Activated naive CD8-positive, alpha-beta T cell treated with anti-CD3 and anti-CD28 coated beads, Interleukin-2, amount 50 U/mL, for 24 hours (primary cell): ENCODE data around the gene SEMA3D.

Source experiments
- ATAC-seq: fragments of 150-1000 bp; cut with Tn5 transposase; one replicate; pipeline ENCODE4 v1.10.0; 2021
- DNase-seq: peaks from one replicate; pipeline ENCODE4 v3.0.0; 2021
- H3K27ac Mint-ChIP-seq: one replicate; pipeline ENCODE4 v1.8.0; 2021; ENCODE audit warnings: mild to moderate bottlenecking, mixed read lengths
- H3K27me3 Mint-ChIP-seq: one replicate; pipeline ENCODE4 v1.8.0; 2021; ENCODE audit warnings: mixed read lengths
- H3K36me3 Mint-ChIP-seq: one replicate; pipeline ENCODE4 v1.8.0; 2021; ENCODE audit warnings: low read depth, mixed read lengths
- H3K4me1 Mint-ChIP-seq: one replicate; pipeline ENCODE4 v1.8.0; 2021; ENCODE audit warnings: mixed read lengths
- H3K4me3 Mint-ChIP-seq: one replicate; pipeline ENCODE4 v1.8.0; 2021; ENCODE audit warnings: mild to moderate bottlenecking, moderate library complexity, mixed read lengths
- H3K9me3 Mint-ChIP-seq: one replicate; pipeline ENCODE4 v1.8.0; 2021; ENCODE audit warnings: mixed read lengths

SEMA3D gene

GRCh38 chr7:85204496-85204895 lies 17.6 kb upstream of the SEMA3D start:
- Mint-ChIP-seq H3K9me3 (peaks cover 10% of the 10 kb centered on the region), H3K27ac (no peak overlapping the region), H3K27me3 (peaks cover 4% of the 10 kb centered on the region), H3K4me1 (no peaks in the 10 kb centered on the region), H3K36me3 (no peaks in the 10 kb centered on the region), H3K4me3 (no peak overlapping the region)
- no peak for DNase-seq
- ATAC-seq: no peak

- no peaks in the 10 kb centered on the region for H3K4me1 Mint-ChIP-seq
- ATAC-seq (no peak), DNase-seq (no peak)
- no peak overlapping the region for H3K27ac Mint-ChIP-seq
- H3K27me3 Mint-ChIP-seq: peaks cover 4% of the 10 kb centered on the region
- H3K4me3 Mint-ChIP-seq: no peak overlapping the region
- peaks cover 10% of the 10 kb centered on the region for H3K9me3 Mint-ChIP-seq
- no peaks in the 10 kb centered on the region for H3K36me3 Mint-ChIP-seq
Observed at GRCh38 chr7:85204061-85204460, 17.2 kb upstream of the SEMA3D start.

- Mint-ChIP-seq H3K27ac (no peak overlapping the region), H3K27me3 (peaks cover 4% of the 10 kb centered on the region), H3K9me3 (peaks cover 10% of the 10 kb centered on the region), H3K4me1 (no peaks in the 10 kb centered on the region), H3K4me3 (no peak overlapping the region), H3K36me3 (no peaks in the 10 kb centered on the region)
- ATAC-seq (no peak), DNase-seq (no peak)
Observed at GRCh38 chr7:85201209-85201608, 14.4 kb upstream of the SEMA3D start.

- no peak for DNase-seq
- H3K27ac Mint-ChIP-seq: no peak overlapping the region
- no peaks in the 10 kb centered on the region for H3K4me1 Mint-ChIP-seq
- peaks cover 6% of the 10 kb centered on the region for H3K9me3 Mint-ChIP-seq
- no peak for ATAC-seq
- H3K4me3 Mint-ChIP-seq: no peak overlapping the region
- H3K27me3 Mint-ChIP-seq: peaks cover 4% of the 10 kb centered on the region
- H3K36me3 Mint-ChIP-seq: no peaks in the 10 kb centered on the region
Observed at GRCh38 chr7:85196696-85197095, 9.8 kb upstream of the SEMA3D start.

- Mint-ChIP-seq H3K27ac (no peak overlapping the region), H3K9me3 (no peaks in the 10 kb centered on the region), H3K36me3 (no peaks in the 10 kb centered on the region), H3K4me3 (no peak overlapping the region), H3K4me1 (peaks cover 2% of the 10 kb centered on the region), H3K27me3 (peaks cover 14% of the 10 kb centered on the region)
- ATAC-seq (no peak), DNase-seq (no peak)
Observed at GRCh38 chr7:85191383-85191782, 4.5 kb upstream of the SEMA3D start.

GRCh38 chr7:85186083-85186520 lies 754 bp downstream of the SEMA3D start:
- ATAC-seq: no peak
- H3K4me3 Mint-ChIP-seq: peak overlapping the region; percentile 53

GRCh38 chr7:85185424-85186082 lies 1.3 kb downstream of the SEMA3D start:
- DNase-seq (no peak), ATAC-seq (no peak)
- H3K9me3 Mint-ChIP-seq: peaks cover 4% of the 10 kb centered on the region
- H3K4me3 Mint-ChIP-seq: peak overlapping the region; percentile 53
- H3K36me3 Mint-ChIP-seq: no peaks in the 10 kb centered on the region
- peaks cover 9% of the 10 kb centered on the region for H3K4me1 Mint-ChIP-seq
- H3K27ac Mint-ChIP-seq: no peak overlapping the region
- peaks cover 33% of the 10 kb centered on the region for H3K27me3 Mint-ChIP-seq

More at GRCh38 chr7:85186083-85186520, 754 bp downstream of the SEMA3D start:
- Mint-ChIP-seq H3K27ac (no peak overlapping the region), H3K9me3 (peaks cover 4% of the 10 kb centered on the region), H3K36me3 (no peaks in the 10 kb centered on the region), H3K27me3 (peaks cover 33% of the 10 kb centered on the region), H3K4me1 (peaks cover 9% of the 10 kb centered on the region)
- no peak for DNase-seq

- H3K4me3 Mint-ChIP-seq: no peak overlapping the region
- DNase-seq (no peak), ATAC-seq (no peak)
- H3K36me3 Mint-ChIP-seq: no peaks in the 10 kb centered on the region
- H3K4me1 Mint-ChIP-seq: peaks cover 9% of the 10 kb centered on the region
- H3K27me3 Mint-ChIP-seq: peaks cover 33% of the 10 kb centered on the region
- H3K27ac Mint-ChIP-seq: no peak overlapping the region
- H3K9me3 Mint-ChIP-seq: peaks cover 9% of the 10 kb centered on the region
Observed at GRCh38 chr7:85184599-85185423, 2.0 kb downstream of the SEMA3D start.

GRCh38 chr7:85183296-85183695 lies 3.6 kb downstream of the SEMA3D start:
- Mint-ChIP-seq H3K36me3 (no peaks in the 10 kb centered on the region), H3K9me3 (peaks cover 12% of the 10 kb centered on the region), H3K27ac (no peak overlapping the region), H3K27me3 (peaks cover 33% of the 10 kb centered on the region), H3K4me3 (no peak overlapping the region), H3K4me1 (peaks cover 9% of the 10 kb centered on the region)
- no peak for DNase-seq
- no peak for ATAC-seq

GRCh38 chr7:85178531-85179298 lies 8.1 kb downstream of the SEMA3D start:
- no peaks in the 10 kb centered on the region for H3K36me3 Mint-ChIP-seq
- no peaks in the 10 kb centered on the region for H3K27me3 Mint-ChIP-seq
- peaks cover 19% of the 10 kb centered on the region for H3K9me3 Mint-ChIP-seq
- DNase-seq (no peak), ATAC-seq (no peak)
- no peak overlapping the region for H3K27ac Mint-ChIP-seq
- no peak overlapping the region for H3K4me3 Mint-ChIP-seq
- no peaks in the 10 kb centered on the region for H3K4me1 Mint-ChIP-seq

- DNase-seq (no peak), ATAC-seq (no peak)
- no peak overlapping the region for H3K27ac Mint-ChIP-seq
- H3K27me3 Mint-ChIP-seq: no peaks in the 10 kb centered on the region
- H3K4me1 Mint-ChIP-seq: no peaks in the 10 kb centered on the region
- H3K9me3 Mint-ChIP-seq: peaks cover 19% of the 10 kb centered on the region
- H3K36me3 Mint-ChIP-seq: no peaks in the 10 kb centered on the region
- no peak overlapping the region for H3K4me3 Mint-ChIP-seq
Observed at GRCh38 chr7:85177316-85177715, 9.5 kb downstream of the SEMA3D start.

GRCh38 chr7:85176197-85176596 lies 10.7 kb downstream of the SEMA3D start:
- Mint-ChIP-seq H3K36me3 (no peaks in the 10 kb centered on the region), H3K4me3 (no peak overlapping the region), H3K4me1 (no peaks in the 10 kb centered on the region), H3K27me3 (no peaks in the 10 kb centered on the region), H3K27ac (no peak overlapping the region), H3K9me3 (peaks cover 19% of the 10 kb centered on the region)
- DNase-seq (no peak), ATAC-seq (no peak)

GRCh38 chr7:85175217-85175616 lies 11.6 kb downstream of the SEMA3D start:
- DNase-seq (no peak), ATAC-seq (no peak)
- H3K4me3 Mint-ChIP-seq: no peak overlapping the region
- no peaks in the 10 kb centered on the region for H3K4me1 Mint-ChIP-seq
- H3K27me3 Mint-ChIP-seq: no peaks in the 10 kb centered on the region
- H3K27ac Mint-ChIP-seq: no peak overlapping the region
- H3K9me3 Mint-ChIP-seq: peaks cover 18% of the 10 kb centered on the region
- no peaks in the 10 kb centered on the region for H3K36me3 Mint-ChIP-seq

GRCh38 chr7:85172530-85172941 lies 14.3 kb downstream of the SEMA3D start:
- Mint-ChIP-seq H3K36me3 (no peaks in the 10 kb centered on the region), H3K27me3 (no peaks in the 10 kb centered on the region), H3K27ac (no peak overlapping the region), H3K9me3 (peaks cover 6% of the 10 kb centered on the region), H3K4me1 (no peaks in the 10 kb centered on the region), H3K4me3 (no peak overlapping the region)
- no peak for DNase-seq
- no peak for ATAC-seq

- ATAC-seq: no peak
- DNase-seq: no peak
- Mint-ChIP-seq H3K27ac (no peak overlapping the region), H3K27me3 (no peaks in the 10 kb centered on the region), H3K4me3 (no peak overlapping the region), H3K4me1 (no peaks in the 10 kb centered on the region), H3K9me3 (no peaks in the 10 kb centered on the region), H3K36me3 (no peaks in the 10 kb centered on the region)
Observed at GRCh38 chr7:85167636-85168035, 19.2 kb downstream of the SEMA3D start.
